ENCODE results near the gene EME1. TPM values are rescaled to one million over a fixed set of nuclear protein-coding genes. Genes with fewer than 3 reads are reported as not detected.
A peak's percentile ranks its signal among the peaks of the same experiment; 100 is the strongest.

EME1 gene
- total and polyA plus RNA-seq, 2 of the 13 experiments (the other 11 are each of a cell fraction or from before 2014, with no cell fraction given): 20.7 to 24.6 TPM

- TF ChIP-seq, protein P1, sequence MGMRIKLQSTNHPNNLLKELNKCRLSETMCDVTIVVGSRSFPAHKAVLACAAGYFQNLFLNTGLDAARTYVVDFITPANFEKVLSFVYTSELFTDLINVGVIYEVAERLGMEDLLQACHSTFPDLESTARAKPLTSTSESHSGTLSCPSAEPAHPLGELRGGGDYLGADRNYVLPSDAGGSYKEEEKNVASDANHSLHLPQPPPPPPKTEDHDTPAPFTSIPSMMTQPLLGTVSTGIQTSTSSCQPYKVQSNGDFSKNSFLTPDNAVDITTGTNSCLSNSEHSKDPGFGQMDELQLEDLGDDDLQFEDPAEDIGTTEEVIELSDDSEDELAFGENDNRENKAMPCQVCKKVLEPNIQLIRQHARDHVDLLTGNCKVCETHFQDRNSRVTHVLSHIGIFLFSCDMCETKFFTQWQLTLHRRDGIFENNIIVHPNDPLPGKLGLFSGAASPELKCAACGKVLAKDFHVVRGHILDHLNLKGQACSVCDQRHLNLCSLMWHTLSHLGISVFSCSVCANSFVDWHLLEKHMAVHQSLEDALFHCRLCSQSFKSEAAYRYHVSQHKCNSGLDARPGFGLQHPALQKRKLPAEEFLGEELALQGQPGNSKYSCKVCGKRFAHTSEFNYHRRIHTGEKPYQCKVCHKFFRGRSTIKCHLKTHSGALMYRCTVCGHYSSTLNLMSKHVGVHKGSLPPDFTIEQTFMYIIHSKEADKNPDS (CRISPR knock-in tag; IDR thresholded peaks at IDR 0.05): no peak
- TF ChIP-seq, protein P2, sequence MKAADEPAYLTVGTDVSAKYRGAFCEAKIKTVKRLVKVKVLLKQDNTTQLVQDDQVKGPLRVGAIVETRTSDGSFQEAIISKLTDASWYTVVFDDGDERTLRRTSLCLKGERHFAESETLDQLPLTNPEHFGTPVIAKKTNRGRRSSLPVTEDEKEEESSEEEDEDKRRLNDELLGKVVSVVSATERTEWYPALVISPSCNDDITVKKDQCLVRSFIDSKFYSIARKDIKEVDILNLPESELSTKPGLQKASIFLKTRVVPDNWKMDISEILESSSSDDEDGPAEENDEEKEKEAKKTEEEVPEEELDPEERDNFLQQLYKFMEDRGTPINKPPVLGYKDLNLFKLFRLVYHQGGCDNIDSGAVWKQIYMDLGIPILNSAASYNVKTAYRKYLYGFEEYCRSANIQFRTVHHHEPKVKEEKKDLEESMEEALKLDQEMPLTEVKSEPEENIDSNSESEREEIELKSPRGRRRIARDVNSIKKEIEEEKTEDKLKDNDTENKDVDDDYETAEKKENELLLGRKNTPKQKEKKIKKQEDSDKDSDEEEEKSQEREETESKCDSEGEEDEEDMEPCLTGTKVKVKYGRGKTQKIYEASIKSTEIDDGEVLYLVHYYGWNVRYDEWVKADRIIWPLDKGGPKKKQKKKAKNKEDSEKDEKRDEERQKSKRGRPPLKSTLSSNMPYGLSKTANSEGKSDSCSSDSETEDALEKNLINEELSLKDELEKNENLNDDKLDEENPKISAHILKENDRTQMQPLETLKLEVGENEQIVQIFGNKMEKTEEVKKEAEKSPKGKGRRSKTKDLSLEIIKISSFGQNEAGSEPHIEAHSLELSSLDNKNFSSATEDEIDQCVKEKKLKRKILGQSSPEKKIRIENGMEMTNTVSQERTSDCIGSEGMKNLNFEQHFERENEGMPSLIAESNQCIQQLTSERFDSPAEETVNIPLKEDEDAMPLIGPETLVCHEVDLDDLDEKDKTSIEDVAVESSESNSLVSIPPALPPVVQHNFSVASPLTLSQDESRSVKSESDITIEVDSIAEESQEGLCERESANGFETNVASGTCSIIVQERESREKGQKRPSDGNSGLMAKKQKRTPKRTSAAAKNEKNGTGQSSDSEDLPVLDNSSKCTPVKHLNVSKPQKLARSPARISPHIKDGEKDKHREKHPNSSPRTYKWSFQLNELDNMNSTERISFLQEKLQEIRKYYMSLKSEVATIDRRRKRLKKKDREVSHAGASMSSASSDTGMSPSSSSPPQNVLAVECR (CRISPR knock-in tag; IDR thresholded peaks at IDR 0.05; ENCODE audit: borderline replicate concordance): no peak
- TF ChIP-seq CHD2 (IDR thresholded peaks at IDR 0.05; ENCODE audit: low read depth, low read length): 0 out of 2 replicates have a peak, but pooled peaks have one; percentile 33
- TF ChIP-seq ATF6 (CRISPR knock-in tag; conservative IDR thresholded peaks at IDR 0.05): no peak
- TF ChIP-seq, protein P3, sequence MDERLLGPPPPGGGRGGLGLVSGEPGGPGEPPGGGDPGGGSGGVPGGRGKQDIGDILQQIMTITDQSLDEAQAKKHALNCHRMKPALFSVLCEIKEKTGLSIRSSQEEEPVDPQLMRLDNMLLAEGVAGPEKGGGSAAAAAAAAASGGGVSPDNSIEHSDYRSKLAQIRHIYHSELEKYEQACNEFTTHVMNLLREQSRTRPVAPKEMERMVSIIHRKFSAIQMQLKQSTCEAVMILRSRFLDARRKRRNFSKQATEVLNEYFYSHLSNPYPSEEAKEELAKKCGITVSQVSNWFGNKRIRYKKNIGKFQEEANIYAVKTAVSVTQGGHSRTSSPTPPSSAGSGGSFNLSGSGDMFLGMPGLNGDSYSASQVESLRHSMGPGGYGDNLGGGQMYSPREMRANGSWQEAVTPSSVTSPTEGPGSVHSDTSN (CRISPR knock-in tag; IDR thresholded peaks at IDR 0.05): no peak
- no peak for TF ChIP-seq ARHGAP35 (CRISPR knock-in tag; IDR thresholded peaks at IDR 0.05; ENCODE audit: borderline replicate concordance)
- no peak for TF ChIP-seq NKX3-1 (CRISPR knock-in tag; IDR thresholded peaks at IDR 0.05)
- TF ChIP-seq FOXM1 (CRISPR knock-in tag; IDR thresholded peaks at IDR 0.05): no peak
- TF ChIP-seq SALL2 (CRISPR knock-in tag; IDR thresholded peaks at IDR 0.05): peak; percentile 16
- TF ChIP-seq, protein P4, sequence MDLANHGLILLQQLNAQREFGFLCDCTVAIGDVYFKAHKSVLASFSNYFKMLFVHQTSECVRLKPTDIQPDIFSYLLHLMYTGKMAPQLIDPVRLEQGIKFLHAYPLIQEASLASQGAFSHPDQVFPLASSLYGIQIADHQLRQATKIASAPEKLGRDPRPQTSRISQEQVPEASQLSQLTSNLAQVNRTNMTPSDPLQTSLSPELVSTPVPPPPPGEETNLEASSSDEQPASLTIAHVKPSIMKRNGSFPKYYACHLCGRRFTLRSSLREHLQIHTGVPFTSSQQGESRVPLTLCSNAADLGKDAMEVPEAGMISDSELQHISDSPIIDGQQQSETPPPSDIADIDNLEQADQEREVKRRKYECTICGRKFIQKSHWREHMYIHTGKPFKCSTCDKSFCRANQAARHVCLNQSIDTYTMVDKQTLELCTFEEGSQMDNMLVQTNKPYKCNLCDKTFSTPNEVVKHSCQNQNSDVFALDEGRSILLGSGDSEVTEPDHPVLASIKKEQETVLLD (CRISPR knock-in tag; IDR thresholded peaks at IDR 0.05; ENCODE audit: low read depth): no peak
- TF ChIP-seq DPF2 (CRISPR knock-in tag; IDR thresholded peaks at IDR 0.05; ENCODE audit: borderline replicate concordance, low read depth): no peak
- no peak for TF ChIP-seq ZNF674 (CRISPR knock-in tag; IDR thresholded peaks at IDR 0.05; ENCODE audit: low read depth)
- no peak for TF ChIP-seq ZBTB7A (CRISPR knock-in tag; IDR thresholded peaks at IDR 0.05)
- TF ChIP-seq ZNF225 (CRISPR knock-in tag; IDR thresholded peaks at IDR 0.05): no peak
- no peak for TF ChIP-seq TOE1 (CRISPR knock-in tag; IDR thresholded peaks at IDR 0.05)
- no peak for TF ChIP-seq GATAD2A (CRISPR knock-in tag; IDR thresholded peaks at IDR 0.05)
- no peak for TF ChIP-seq RARA (CRISPR knock-in tag; IDR thresholded peaks at IDR 0.05)
- TF ChIP-seq ZNF768 (CRISPR knock-in tag; IDR thresholded peaks at IDR 0.05): 0 out of 2 replicates have a peak, but pooled peaks have one; percentile 16
- TF ChIP-seq HMG20A (CRISPR knock-in tag; IDR thresholded peaks at IDR 0.05; ENCODE audit: borderline replicate concordance): no peak
These were observed 7.6 kb downstream of the EME1 start (continued) for GRCh38 chr17:50380369-50381259.
